C4-2B (cell line): Measurements from ENCODE around the gene LIX1.

Experiments
- H3K27ac ChIP-seq: fragments of 450-650 bp; 2 replicates; pipeline ENCODE4 v1.5.1; 2017
- CTCF ChIP-seq: fragments of 450-650 bp; conservative IDR thresholded peaks from 2 replicates; pipeline ENCODE4 v1.5.1; 2017; ENCODE audit warnings: mild to moderate bottlenecking
- ZFX ChIP-seq: fragments of 450-650 bp; IDR thresholded peaks from 2 replicates; pipeline ENCODE4 v1.6.1; 2017

LIX1 gene

GRCh38 chr5:97172227-97172626 lies 29.8 kb upstream of the LIX1 start:
- TF ChIP-seq ZFX = no peak
- H3K27ac ChIP-seq = no peak overlapping the region

- no peak overlapping the region for H3K27ac ChIP-seq
- no peak for TF ChIP-seq ZFX
- no peak for TF ChIP-seq CTCF
These were observed 29.3 kb upstream of the LIX1 start for GRCh38 chr5:97171703-97172102.

GRCh38 chr5:97167435-97167834 lies 25.0 kb upstream of the LIX1 start:
- TF ChIP-seq CTCF = no peak
- TF ChIP-seq ZFX = no peak
- no peak overlapping the region for H3K27ac ChIP-seq

- no peak for TF ChIP-seq CTCF
- no peak overlapping the region for H3K27ac ChIP-seq
These were observed 23.3 kb upstream of the LIX1 start for GRCh38 chr5:97165726-97166125.

GRCh38 chr5:97164846-97165245 lies 22.4 kb upstream of the LIX1 start:
- no peak overlapping the region for H3K27ac ChIP-seq
- TF ChIP-seq ZFX = no peak
- TF ChIP-seq CTCF = no peak

GRCh38 chr5:97163790-97164285 lies 21.4 kb upstream of the LIX1 start:
- TF ChIP-seq ZFX = no peak
- no peak for TF ChIP-seq CTCF
- no peak overlapping the region for H3K27ac ChIP-seq

- no peak overlapping the region for H3K27ac ChIP-seq
- TF ChIP-seq ZFX (no peak), CTCF (peak; percentile 78)
These were observed 21.0 kb upstream of the LIX1 start for GRCh38 chr5:97163360-97163764.

GRCh38 chr5:97162045-97162444 lies 19.6 kb upstream of the LIX1 start:
- no peak for TF ChIP-seq ZFX
- TF ChIP-seq CTCF = peak; percentile 93
- no peak overlapping the region for H3K27ac ChIP-seq
